ENCODE measurements around the gene KLHDC7A.

KLHDC7A gene

GRCh38 chr1:18468570-18468969 is 12.2 kb upstream of the KLHDC7A start:
- Histone ChIP-seq H3K9me3 (ENCODE audit: insufficient read depth, low read length) (no peaks in the 10 kb centered on the region), H3K27me3 (ENCODE audit: low read length) (no peaks in the 10 kb centered on the region), H3K36me3 (ENCODE audit: low read length) (no peaks in the 10 kb centered on the region), H3K9ac (ENCODE audit: low read length) (no peak overlapping the region), H3K27ac (ENCODE audit: low read depth, low read length) (no peak overlapping the region), H2AFZ (ENCODE audit: low read depth, low read length, severe bottlenecking) (no peak overlapping the region), H4K20me1 (ENCODE audit: low read depth, low read length) (no peaks in the 10 kb centered on the region), H3K79me2 (ENCODE audit: insufficient read depth, low read length) (no peaks in the 10 kb centered on the region), H3K4me2 (ENCODE audit: low read depth, low read length, poor library complexity, severe bottlenecking) (no peak overlapping the region), H3F3A (ENCODE audit: insufficient read depth) (no peaks in the 10 kb centered on the region), H3K9me2 (replicated peaks; ENCODE audit: insufficient read depth, low read length) (no peaks in the 10 kb centered on the region), H3K4me3 (ENCODE audit: insufficient read depth, low read length, poor library complexity, severe bottlenecking) (no peak overlapping the region)
- TF ChIP-seq EZH2phosphoT487 (conservative IDR thresholded peaks at IDR 0.05; ENCODE audit: low read length) (no peak), CTCF (IDR thresholded peaks at IDR 0.05; ENCODE audit: insufficient read depth, low read length, poor library complexity, severe bottlenecking) (no peak)

- TF ChIP-seq CTCF (IDR thresholded peaks at IDR 0.05; ENCODE audit: insufficient read depth, low read length, poor library complexity, severe bottlenecking) (no peak), EZH2phosphoT487 (conservative IDR thresholded peaks at IDR 0.05; ENCODE audit: low read length) (no peak)
- no peaks in the 10 kb centered on the region for H3F3A ChIP-seq (ENCODE audit: insufficient read depth)
- H3K36me3 ChIP-seq (ENCODE audit: low read length), result no peaks in the 10 kb centered on the region
- no peaks in the 10 kb centered on the region for H4K20me1 ChIP-seq (ENCODE audit: low read depth, low read length)
- H3K27ac ChIP-seq (ENCODE audit: low read depth, low read length), result no peak overlapping the region
- no peak overlapping the region for H3K4me2 ChIP-seq (ENCODE audit: low read depth, low read length, poor library complexity, severe bottlenecking)
- no peaks in the 10 kb centered on the region for H3K9me2 ChIP-seq (replicated peaks; ENCODE audit: insufficient read depth, low read length)
- no peak overlapping the region for H2AFZ ChIP-seq (ENCODE audit: low read depth, low read length, severe bottlenecking)
- H3K27me3 ChIP-seq (ENCODE audit: low read length), result no peaks in the 10 kb centered on the region
- no peaks in the 10 kb centered on the region for H3K79me2 ChIP-seq (ENCODE audit: insufficient read depth, low read length)
- no peak overlapping the region for H3K4me3 ChIP-seq (ENCODE audit: insufficient read depth, low read length, poor library complexity, severe bottlenecking)
- no peak overlapping the region for H3K9ac ChIP-seq (ENCODE audit: low read length)
- no peaks in the 10 kb centered on the region for H3K9me3 ChIP-seq (ENCODE audit: insufficient read depth, low read length)
These were observed 11.2 kb upstream of the KLHDC7A start for GRCh38 chr1:18469514-18469913.

- Histone ChIP-seq H3K27ac (ENCODE audit: low read depth, low read length) (no peak overlapping the region), H3K9me2 (replicated peaks; ENCODE audit: insufficient read depth, low read length) (no peaks in the 10 kb centered on the region), H3F3A (ENCODE audit: insufficient read depth) (no peaks in the 10 kb centered on the region), H3K79me2 (ENCODE audit: insufficient read depth, low read length) (no peaks in the 10 kb centered on the region), H4K20me1 (ENCODE audit: low read depth, low read length) (no peaks in the 10 kb centered on the region), H3K9ac (ENCODE audit: low read length) (no peak overlapping the region), H3K36me3 (ENCODE audit: low read length) (no peaks in the 10 kb centered on the region), H2AFZ (ENCODE audit: low read depth, low read length, severe bottlenecking) (no peak overlapping the region), H3K27me3 (ENCODE audit: low read length) (no peaks in the 10 kb centered on the region), H3K4me3 (ENCODE audit: insufficient read depth, low read length, poor library complexity, severe bottlenecking) (no peak overlapping the region), H3K4me2 (ENCODE audit: low read depth, low read length, poor library complexity, severe bottlenecking) (no peak overlapping the region), H3K9me3 (ENCODE audit: insufficient read depth, low read length) (no peaks in the 10 kb centered on the region)
- no peak for TF ChIP-seq CTCF (IDR thresholded peaks at IDR 0.05; ENCODE audit: insufficient read depth, low read length, poor library complexity, severe bottlenecking)
- no peak for TF ChIP-seq EZH2phosphoT487 (conservative IDR thresholded peaks at IDR 0.05; ENCODE audit: low read length)
These were observed 9.9 kb upstream of the KLHDC7A start for GRCh38 chr1:18470671-18471355.
